ENCODE measurements around the gene PTPRD. TPM values are rescaled to one million over a fixed set of nuclear protein-coding genes. Genes with fewer than 3 reads are reported as not detected.

PTPRD gene
- total RNA-seq, 1 experiment from 2014 or later, result 79.4 TPM

GRCh38 chr9:9719373-9720112, 893.3 kb downstream of the PTPRD start:
- no peak for DNase-seq
- no peak overlapping the region for H3K27ac ChIP-seq

GRCh38 chr9:9718691-9719090, 894.1 kb downstream of the PTPRD start:
- no peak for DNase-seq
- Histone ChIP-seq H3K27me3 (no peaks in the 10 kb centered on the region), H3K4me1 (no peaks in the 10 kb centered on the region), H3K9me3 (replicated peaks) (no peaks in the 10 kb centered on the region), H3K36me3 (no peaks in the 10 kb centered on the region), H3K27ac (no peak overlapping the region), H3K4me3 (no peak overlapping the region)

More at GRCh38 chr9:9719373-9720112, 893.3 kb downstream of the PTPRD start:
- Histone ChIP-seq H3K27me3 (no peaks in the 10 kb centered on the region), H3K4me3 (no peak overlapping the region), H3K36me3 (no peaks in the 10 kb centered on the region), H3K9me3 (replicated peaks) (no peaks in the 10 kb centered on the region), H3K4me1 (no peaks in the 10 kb centered on the region)

- H3K4me3 ChIP-seq, result no peak overlapping the region
- no peaks in the 10 kb centered on the region for H3K27me3 ChIP-seq
- no peak for DNase-seq
- no peaks in the 10 kb centered on the region for H3K9me3 ChIP-seq (replicated peaks)
- no peaks in the 10 kb centered on the region for H3K36me3 ChIP-seq
- no peaks in the 10 kb centered on the region for H3K4me1 ChIP-seq
- no peak overlapping the region for H3K27ac ChIP-seq
Measured at GRCh38 chr9:9679433-9679832, 933.4 kb downstream of the PTPRD start.

- H3K9me3 ChIP-seq (replicated peaks), result no peaks in the 10 kb centered on the region
- no peaks in the 10 kb centered on the region for H3K36me3 ChIP-seq
- DNase-seq, result no peak
- H3K4me3 ChIP-seq, result no peak overlapping the region
- H3K27ac ChIP-seq, result no peak overlapping the region
- no peaks in the 10 kb centered on the region for H3K27me3 ChIP-seq
- no peaks in the 10 kb centered on the region for H3K4me1 ChIP-seq
Measured at GRCh38 chr9:9674461-9674860, 938.3 kb downstream of the PTPRD start.

GRCh38 chr9:9670454-9670853, 942.3 kb downstream of the PTPRD start:
- Histone ChIP-seq H3K4me1 (no peaks in the 10 kb centered on the region), H3K27me3 (no peaks in the 10 kb centered on the region), H3K4me3 (no peak overlapping the region), H3K36me3 (no peaks in the 10 kb centered on the region), H3K27ac (no peak overlapping the region), H3K9me3 (replicated peaks) (no peaks in the 10 kb centered on the region)
- DNase-seq, result no peak

GRCh38 chr9:9645006-9645405, 967.8 kb downstream of the PTPRD start:
- Histone ChIP-seq H3K27me3 (no peaks in the 10 kb centered on the region), H3K4me1 (no peaks in the 10 kb centered on the region), H3K27ac (no peak overlapping the region), H3K4me3 (no peak overlapping the region), H3K9me3 (replicated peaks) (no peaks in the 10 kb centered on the region), H3K36me3 (no peaks in the 10 kb centered on the region)
- no peak for DNase-seq

GRCh38 chr9:9631284-9631683, 981.5 kb downstream of the PTPRD start:
- no peaks in the 10 kb centered on the region for H3K27me3 ChIP-seq
- no peak for DNase-seq

GRCh38 chr9:9625248-9625647, 987.6 kb downstream of the PTPRD start:
- H3K4me1 ChIP-seq, result no peaks in the 10 kb centered on the region
- no peak for DNase-seq

More at GRCh38 chr9:9631284-9631683, 981.5 kb downstream of the PTPRD start:
- Histone ChIP-seq H3K4me1 (no peaks in the 10 kb centered on the region), H3K4me3 (no peak overlapping the region), H3K27ac (no peak overlapping the region), H3K9me3 (replicated peaks) (no peaks in the 10 kb centered on the region), H3K36me3 (no peaks in the 10 kb centered on the region)

GRCh38 chr9:9623506-9623905, 989.3 kb downstream of the PTPRD start:
- Histone ChIP-seq H3K27me3 (no peaks in the 10 kb centered on the region), H3K4me1 (no peaks in the 10 kb centered on the region), H3K27ac (no peak overlapping the region), H3K4me3 (no peak overlapping the region), H3K36me3 (no peaks in the 10 kb centered on the region), H3K9me3 (replicated peaks) (no peaks in the 10 kb centered on the region)
- no peak for DNase-seq

More at GRCh38 chr9:9625248-9625647, 987.6 kb downstream of the PTPRD start:
- Histone ChIP-seq H3K27me3 (no peaks in the 10 kb centered on the region), H3K27ac (no peak overlapping the region), H3K36me3 (no peaks in the 10 kb centered on the region), H3K4me3 (no peak overlapping the region), H3K9me3 (replicated peaks) (no peaks in the 10 kb centered on the region)

- Histone ChIP-seq H3K4me3 (no peak overlapping the region), H3K27ac (no peak overlapping the region), H3K27me3 (no peaks in the 10 kb centered on the region), H3K36me3 (no peaks in the 10 kb centered on the region), H3K9me3 (replicated peaks) (no peaks in the 10 kb centered on the region), H3K4me1 (no peaks in the 10 kb centered on the region)
- no peak for DNase-seq
Measured at GRCh38 chr9:9621355-9621940, 991.4 kb downstream of the PTPRD start.

- no peak for DNase-seq
- Histone ChIP-seq H3K36me3 (no peaks in the 10 kb centered on the region), H3K27ac (no peak overlapping the region)
Measured at GRCh38 chr9:9620736-9621135, 992.1 kb downstream of the PTPRD start.

GRCh38 chr9:9615086-9615485, 997.7 kb downstream of the PTPRD start:
- Histone ChIP-seq H3K27me3 (no peaks in the 10 kb centered on the region), H3K4me1 (no peaks in the 10 kb centered on the region), H3K9me3 (replicated peaks) (no peaks in the 10 kb centered on the region), H3K27ac (no peak overlapping the region), H3K4me3 (no peak overlapping the region), H3K36me3 (no peaks in the 10 kb centered on the region)
- no peak for DNase-seq

More at GRCh38 chr9:9620736-9621135, 992.1 kb downstream of the PTPRD start:
- no peak overlapping the region for H3K4me3 ChIP-seq
- no peaks in the 10 kb centered on the region for H3K4me1 ChIP-seq
- no peaks in the 10 kb centered on the region for H3K9me3 ChIP-seq (replicated peaks)
- H3K27me3 ChIP-seq, result no peaks in the 10 kb centered on the region

GRCh38 chr9:9614607-9615006, 998.2 kb downstream of the PTPRD start:
- H3K27me3 ChIP-seq, result no peaks in the 10 kb centered on the region
- no peak overlapping the region for H3K4me3 ChIP-seq
- H3K4me1 ChIP-seq, result no peaks in the 10 kb centered on the region
- H3K9me3 ChIP-seq (replicated peaks), result no peaks in the 10 kb centered on the region
- no peak overlapping the region for H3K27ac ChIP-seq
- no peaks in the 10 kb centered on the region for H3K36me3 ChIP-seq
- DNase-seq, result no peak

GRCh38 chr9:9612755-9613154, 1000.0 kb downstream of the PTPRD start:
- no peak overlapping the region for H3K4me3 ChIP-seq
- H3K4me1 ChIP-seq, result no peaks in the 10 kb centered on the region
- no peaks in the 10 kb centered on the region for H3K36me3 ChIP-seq
- no peaks in the 10 kb centered on the region for H3K27me3 ChIP-seq
- H3K9me3 ChIP-seq (replicated peaks), result no peaks in the 10 kb centered on the region
- H3K27ac ChIP-seq, result no peak overlapping the region
- DNase-seq, result no peak

- Histone ChIP-seq H3K9me3 (replicated peaks) (no peaks in the 10 kb centered on the region), H3K36me3 (no peaks in the 10 kb centered on the region), H3K4me3 (no peak overlapping the region), H3K27ac (no peak overlapping the region), H3K27me3 (no peaks in the 10 kb centered on the region), H3K4me1 (no peaks in the 10 kb centered on the region)
- DNase-seq, result peak in 1 of 2 experiments; percentile 7
Measured at GRCh38 chr9:9612270-9612669, 1000.5 kb downstream of the PTPRD start.

GRCh38 chr9:9605681-9606080, 1007.1 kb downstream of the PTPRD start:
- Histone ChIP-seq H3K9me3 (replicated peaks) (no peaks in the 10 kb centered on the region), H3K4me1 (no peaks in the 10 kb centered on the region), H3K27ac (no peak overlapping the region), H3K4me3 (no peak overlapping the region), H3K27me3 (no peaks in the 10 kb centered on the region), H3K36me3 (no peaks in the 10 kb centered on the region)
- no peak for DNase-seq
